ENCODE data around the gene SCGB2B2.

DNA sequence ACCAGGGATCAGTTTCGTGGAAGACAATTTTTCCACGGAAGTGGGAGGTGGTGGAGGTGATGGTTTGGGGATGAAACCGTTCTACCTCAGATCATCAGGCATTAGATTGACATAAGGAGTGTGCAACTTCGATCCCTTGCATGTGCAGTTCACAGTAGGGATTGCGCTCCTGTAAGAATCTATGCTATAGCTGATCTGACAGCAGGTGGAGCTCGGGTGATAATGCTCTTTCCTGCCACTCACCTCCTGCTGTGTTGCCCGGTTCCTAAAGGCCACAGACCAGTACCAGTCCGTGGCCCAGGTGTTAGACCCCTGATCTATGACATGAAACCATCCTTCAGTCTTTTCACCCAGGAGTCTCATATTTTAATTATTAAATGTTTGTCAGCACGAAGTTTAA, 4.5 kb upstream of the SCGB2B2 start:
- TF ChIP-seq FOXA1 (IDR thresholded peaks at IDR 0.05) (no peak), FOXM1 (IDR thresholded peaks at IDR 0.05; ENCODE audit: borderline replicate concordance) (no peak), NFRKB (IDR thresholded peaks at IDR 0.05) (no peak), ELF4 (IDR thresholded peaks at IDR 0.05) (no peak), SUZ12 (IDR thresholded peaks at IDR 0.05) (no peak)

All from HEK293T (cell line).